ENCODE results near the gene MRPL16. TPM values are rescaled to one million over a fixed set of nuclear protein-coding genes. Genes with fewer than 3 reads are reported as not detected.

The MRPL16 gene
- total RNA-seq, 2 experiments from 2014 or later = 22.8 to 24.6 TPM

GRCh38 chr11:59801981-59802638 lies 8.5 kb downstream of the MRPL16 start:
- Mint-ChIP-seq H3K9me3 (no peaks in the 10 kb centered on the region), H3K27me3 (no peaks in the 10 kb centered on the region), H3K36me3 (ENCODE audit: low read depth) (peaks cover 39% of the 10 kb centered on the region), H3K4me3 (no peak overlapping the region), H3K27ac (no peak overlapping the region), H3K4me1 (ENCODE audit: low read depth) (no peaks in the 10 kb centered on the region)
- no peak for TF ChIP-seq CTCF (IDR thresholded peaks at IDR 0.05)
- Histone ChIP-seq H3K27ac (ENCODE audit: low read depth in 1 of 2, low read length in 2 of 2) (no peak overlapping the region), H3K27me3 (ENCODE audit: control insufficient read depth in 1 of 2, insufficient read depth in 2 of 2, low read length in 2 of 2) (no peaks in the 10 kb centered on the region), H3K9me3 (ENCODE audit: control insufficient read depth in 1 of 2, insufficient read depth in 1 of 2, low read length in 2 of 2) (no peaks in the 10 kb centered on the region), H3K4me1 (ENCODE audit: insufficient read depth, low read length) (no peaks in the 10 kb centered on the region), H3K36me3 (ENCODE audit: insufficient read depth, low read length) (peaks cover 16% of the 10 kb centered on the region), H3K4me3 (ENCODE audit: low read length) (no peak overlapping the region)
- peak; percentile 26 for ATAC-seq (ENCODE audit: poor library complexity)
- intact Hi-C loops (cut with DNase I, micrococcal nuclease) = loop anchor here (1.0 to 10.0 kb wide), 4 partner anchors 48 to 657 kb away; partner anchors contain the start of gene FAM111A (in 1 of the 2)
- POLR2A ChIA-PET = interaction anchor here (1.2 to 2.6 kb wide), 3 partner anchors 8 to 47 kb away, joined by 5 to 20 read pairs (median 8); partner anchors contain the start of genes MRPL16 and STX3
- DNase-seq = no peak
- CTCF ChIA-PET = interaction anchor here (7.3 kb wide), 1 partner anchor 47 kb away, joined by 50 read pairs; the partner anchor contains the start of gene STX3

- POLR2A ChIA-PET = interaction anchor here (1.2 to 2.6 kb wide), 3 partner anchors 9 to 46 kb away, joined by 5 to 20 read pairs (median 8); partner anchors contain the start of genes MRPL16 and STX3
- H3K4me1 Mint-ChIP-seq (ENCODE audit: low read depth) = no peaks in the 10 kb centered on the region
- Histone ChIP-seq H3K27me3 (ENCODE audit: control insufficient read depth in 1 of 2, insufficient read depth in 2 of 2, low read length in 2 of 2) (no peaks in the 10 kb centered on the region), H3K4me1 (ENCODE audit: insufficient read depth, low read length) (no peaks in the 10 kb centered on the region), H3K9me3 (ENCODE audit: control insufficient read depth in 1 of 2, insufficient read depth in 1 of 2, low read length in 2 of 2) (no peaks in the 10 kb centered on the region), H3K27ac (ENCODE audit: low read depth in 1 of 2, low read length in 2 of 2) (no peak overlapping the region), H3K36me3 (ENCODE audit: insufficient read depth, low read length) (peaks cover 10% of the 10 kb centered on the region), H3K4me3 (ENCODE audit: low read length) (no peak overlapping the region)
- intact Hi-C loops (cut with DNase I, micrococcal nuclease) = loop anchor here in 1 of 2 experiments (2.0 to 10.0 kb wide), 3 partner anchors 129 to 656 kb away; partner anchors contain the start of gene FAM111A
- TF ChIP-seq CTCF (IDR thresholded peaks at IDR 0.05) = no peak
- CTCF ChIA-PET = interaction anchor here (0.6 to 7.3 kb wide), 2 partner anchors 46 to 51 kb away, joined by 3 to 50 read pairs; partner anchors contain the start of gene STX3
- H3K4me3 Mint-ChIP-seq = no peak overlapping the region
- DNase-seq (no peak), ATAC-seq (ENCODE audit: poor library complexity) (no peak)
- H3K36me3 Mint-ChIP-seq (ENCODE audit: low read depth) = peaks cover 35% of the 10 kb centered on the region
- no peak overlapping the region for H3K27ac Mint-ChIP-seq
- H3K27me3 Mint-ChIP-seq = no peaks in the 10 kb centered on the region
- no peaks in the 10 kb centered on the region for H3K9me3 Mint-ChIP-seq
Measured at GRCh38 chr11:59801160-59801706, 9.3 kb downstream of the MRPL16 start.

- no peak for TF ChIP-seq CTCF (IDR thresholded peaks at IDR 0.05)
- H3K36me3 ChIP-seq (ENCODE audit: insufficient read depth, low read length) = peaks cover 15% of the 10 kb centered on the region
- no peaks in the 10 kb centered on the region for H3K27me3 Mint-ChIP-seq
- CTCF ChIA-PET = interaction anchor here (0.6 to 7.3 kb wide), 2 partner anchors 46 to 51 kb away, joined by 3 to 50 read pairs; partner anchors contain the start of gene STX3
- ATAC-seq (ENCODE audit: poor library complexity) (no peak), DNase-seq (no peak)
- no peaks in the 10 kb centered on the region for H3K4me1 Mint-ChIP-seq (ENCODE audit: low read depth)
- H3K4me3 Mint-ChIP-seq = no peak overlapping the region
- intact Hi-C loops (cut with DNase I, micrococcal nuclease) = loop anchor here in 1 of 2 experiments (2.0 to 10.0 kb wide), 3 partner anchors 128 to 656 kb away; partner anchors contain the start of gene FAM111A
- POLR2A ChIA-PET = interaction anchor here (1.8 to 2.6 kb wide), 2 partner anchors 10 to 46 kb away, joined by 8 to 20 read pairs; partner anchors contain the start of genes MRPL16 and STX3
- no peaks in the 10 kb centered on the region for H3K27me3 ChIP-seq (ENCODE audit: control insufficient read depth in 1 of 2, insufficient read depth in 2 of 2, low read length in 2 of 2)
- no peak overlapping the region for H3K4me3 ChIP-seq (ENCODE audit: low read length)
- no peak overlapping the region for H3K27ac ChIP-seq (ENCODE audit: low read depth in 1 of 2, low read length in 2 of 2)
- peaks cover 35% of the 10 kb centered on the region for H3K36me3 Mint-ChIP-seq (ENCODE audit: low read depth)
- no peaks in the 10 kb centered on the region for H3K9me3 Mint-ChIP-seq
- H3K27ac Mint-ChIP-seq = no peak overlapping the region
- H3K4me1 ChIP-seq (ENCODE audit: insufficient read depth, low read length) = no peaks in the 10 kb centered on the region
- no peaks in the 10 kb centered on the region for H3K9me3 ChIP-seq (ENCODE audit: control insufficient read depth in 1 of 2, insufficient read depth in 1 of 2, low read length in 2 of 2)
Measured at GRCh38 chr11:59800390-59801025, 10.1 kb downstream of the MRPL16 start.
